NCI-H128 (cell line): ENCODE results near the gene MKNK1.

Source experiments
- DNase-seq: peaks from one replicate; lab custom pipeline; 2025; ENCODE audit not compliant: unreplicated experiment; lab: John Stamatoyannopoulos, UW

MKNK1 gene

DNA sequence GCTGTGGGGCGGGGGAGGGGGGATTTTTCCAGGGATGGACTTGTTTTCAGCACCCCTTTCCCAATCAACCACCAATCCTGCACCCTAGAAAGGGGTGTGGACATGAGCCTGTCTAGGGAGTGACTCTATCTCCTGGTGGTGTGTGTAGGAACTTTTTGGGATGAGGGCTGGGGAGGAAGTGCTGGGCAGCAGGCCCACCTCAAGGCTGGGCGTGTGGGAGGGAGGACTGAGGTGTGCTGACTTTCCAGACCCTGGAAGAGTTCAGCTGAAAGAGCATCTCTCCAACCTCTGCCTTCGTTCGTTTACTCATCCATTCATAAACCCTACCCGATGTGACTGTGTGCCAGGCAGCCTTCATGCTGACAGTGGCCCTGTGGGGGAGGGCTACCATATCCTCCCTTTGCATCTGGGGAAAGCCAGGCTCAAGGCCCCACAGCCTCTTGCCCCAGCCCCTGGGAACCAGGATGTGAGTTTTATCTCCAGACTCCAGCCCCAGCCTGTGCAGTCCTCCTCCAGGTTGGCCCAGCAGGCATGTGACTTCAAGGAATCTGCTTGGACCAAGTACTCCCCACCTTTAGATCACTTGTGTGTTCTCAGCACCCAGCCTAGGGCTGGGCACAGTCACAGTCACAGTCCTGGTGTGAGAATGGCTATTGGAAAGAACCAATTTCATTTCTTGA is 59.4 kb downstream of the MKNK1 start:
- DNase-seq: no peak

DNA sequence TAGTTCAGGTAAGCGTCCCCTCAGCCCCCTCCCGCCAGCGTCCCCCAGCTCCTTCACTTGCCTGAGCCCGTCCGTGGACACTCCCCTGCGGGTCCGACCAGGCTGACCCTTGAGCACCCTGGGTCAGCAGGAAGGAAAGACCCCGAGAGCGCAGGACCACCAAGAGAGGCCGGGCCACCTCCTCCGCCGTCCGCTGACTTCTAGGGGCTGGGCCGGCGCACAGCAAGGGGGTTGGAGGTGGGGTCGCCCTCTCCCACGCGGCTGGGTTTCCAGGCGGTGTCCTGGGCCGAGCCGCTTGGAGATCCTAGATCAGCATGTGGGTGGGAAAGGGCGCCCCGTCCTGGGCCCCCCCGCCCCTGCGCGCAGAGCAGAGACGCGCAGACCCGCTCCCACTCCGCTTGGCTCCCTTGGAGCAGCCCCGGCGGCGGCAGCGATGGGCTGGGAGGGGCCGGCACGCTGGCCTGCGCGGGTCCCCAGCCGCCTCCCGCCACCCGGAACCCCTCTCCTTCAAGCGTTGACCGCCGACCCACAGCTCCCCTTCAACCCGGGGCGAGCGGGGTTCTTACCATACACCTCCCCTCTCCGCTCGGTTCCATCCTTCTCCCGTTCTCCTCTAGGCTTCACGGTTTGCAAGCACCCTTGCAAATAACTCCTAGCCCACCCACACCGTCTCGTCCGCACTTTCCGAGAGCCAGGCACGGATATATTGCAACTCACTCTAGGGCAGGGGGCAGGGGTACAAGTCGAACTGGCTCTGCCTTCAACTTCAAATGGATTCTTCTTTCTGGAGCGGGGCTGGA is 60.1 kb downstream of the MKNK1 start:
- DNase-seq: no peak

- no peak for DNase-seq
These were observed 60.7 kb downstream of the MKNK1 start for GRCh38 chr1:46543382-46543760.

- no peak for DNase-seq
These were observed 64.1 kb downstream of the MKNK1 start for GRCh38 chr1:46539972-46540371.

DNA sequence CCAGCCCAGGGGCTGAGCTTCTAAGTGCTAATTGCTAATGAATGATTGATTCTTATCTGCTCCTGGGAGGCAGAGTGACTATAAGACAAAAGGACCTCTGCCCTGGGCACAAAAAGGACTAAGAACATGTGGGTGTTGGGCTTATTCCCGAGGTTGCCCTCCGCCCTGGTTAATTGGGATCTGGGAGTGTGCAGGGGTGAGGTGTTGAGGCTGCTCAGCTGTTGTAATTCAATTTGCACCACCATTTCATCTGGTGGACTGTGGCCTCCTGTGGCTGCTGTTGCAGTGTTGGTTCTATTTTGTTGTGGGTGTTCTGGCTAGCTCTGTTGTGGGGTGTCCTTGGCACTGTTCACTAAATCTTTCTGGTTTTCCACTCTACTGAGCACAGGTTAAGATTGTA is 65.9 kb downstream of the MKNK1 start:
- DNase-seq: no peak

- no peak for DNase-seq
These were observed 66.4 kb downstream of the MKNK1 start for GRCh38 chr1:46537651-46538050.

GRCh38 chr1:46536527-46536926 is 67.5 kb downstream of the MKNK1 start:
- no peak for DNase-seq

DNA sequence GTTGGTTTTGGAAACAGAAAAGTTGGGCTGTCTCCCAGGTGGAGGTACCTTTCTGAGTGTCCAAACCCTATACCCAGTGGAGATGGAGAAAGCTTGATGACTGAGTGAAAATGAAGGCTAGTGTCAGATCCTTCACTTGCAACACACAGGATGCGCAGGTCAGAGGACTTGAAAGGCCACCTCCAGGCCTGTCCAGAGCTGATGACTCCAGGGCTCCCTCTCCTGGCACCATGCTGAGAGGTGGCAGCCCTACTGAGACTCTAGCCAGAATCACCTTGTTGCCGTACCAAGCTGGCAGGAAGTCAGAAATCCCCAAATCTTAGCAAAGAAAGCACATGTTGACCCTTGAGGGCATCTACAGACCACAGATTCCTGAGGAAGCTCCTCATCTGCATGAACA is 69.0 kb downstream of the MKNK1 start:
- DNase-seq: no peak

DNA sequence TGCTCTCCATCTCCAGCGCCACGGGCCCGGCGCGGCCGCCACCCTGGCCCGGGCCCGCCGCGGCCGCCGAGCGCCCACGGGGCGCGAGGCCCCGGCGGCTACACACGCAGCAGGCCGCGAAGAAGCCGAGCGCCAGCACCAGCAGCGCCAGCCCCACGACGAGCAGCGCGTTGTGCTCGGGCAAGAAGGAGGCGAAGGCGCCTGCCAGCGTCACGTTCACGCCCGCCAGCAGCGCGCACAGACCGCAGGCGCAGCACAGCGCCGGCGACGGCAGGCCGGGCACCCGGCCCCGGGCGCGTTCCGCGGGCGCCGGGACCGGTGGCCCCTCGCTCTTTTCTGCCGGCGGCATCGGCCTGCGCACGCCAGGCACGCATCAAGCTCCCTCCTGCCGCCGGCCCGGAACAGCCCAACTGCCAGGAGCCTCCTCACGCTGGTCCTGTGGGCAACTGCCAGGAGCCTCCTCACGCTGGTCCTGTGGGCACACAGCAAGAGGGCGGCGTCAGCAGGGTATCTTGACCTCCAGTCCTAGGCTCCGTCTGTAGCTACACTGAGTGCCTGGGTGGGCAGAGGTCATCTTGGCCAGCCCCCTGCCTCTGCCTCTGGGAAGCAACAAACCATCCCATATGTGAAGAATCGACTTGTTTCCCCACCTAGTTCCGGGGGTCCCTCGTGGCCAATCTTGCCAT is 70.7 kb downstream of the MKNK1 start:
- peak; percentile 50 for DNase-seq

DNA sequence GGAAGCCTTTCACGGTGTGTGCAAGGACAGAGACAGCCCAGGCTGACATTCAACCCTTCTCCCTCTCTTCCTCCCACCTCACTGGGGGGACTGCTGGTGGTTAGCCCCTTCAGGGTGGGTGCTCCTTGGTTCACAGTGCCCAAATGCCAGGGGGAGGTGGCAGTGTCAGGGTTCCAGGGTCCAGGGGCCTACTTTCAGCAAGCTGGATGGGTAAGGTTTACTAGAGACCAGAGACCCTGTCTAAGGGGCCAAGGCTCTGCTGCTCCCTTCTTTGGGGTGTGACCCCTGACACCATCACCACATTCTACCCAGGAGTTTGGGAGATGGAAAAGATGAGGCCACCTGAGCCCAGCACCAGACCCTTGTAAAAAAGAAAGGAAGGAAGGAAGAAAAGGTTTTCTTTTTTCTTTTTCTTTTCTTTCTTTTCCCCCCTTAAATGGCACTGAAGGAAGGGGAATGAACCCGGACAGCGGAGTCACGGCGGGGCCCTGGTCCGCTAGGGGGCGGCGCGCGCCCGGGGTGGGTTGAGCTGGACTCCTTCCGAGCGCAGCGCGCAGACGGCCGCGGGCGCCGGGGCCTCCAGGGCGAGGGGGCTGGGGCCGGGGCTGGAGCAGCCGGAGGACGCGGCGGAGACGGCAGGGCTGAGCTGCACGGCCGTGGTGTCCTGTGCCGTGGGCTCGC is 71.4 kb downstream of the MKNK1 start:
- peak; percentile 74 for DNase-seq

GRCh38 chr1:46532095-46532494 is 72.0 kb downstream of the MKNK1 start:
- DNase-seq: no peak

- DNase-seq: no peak
These were observed 73.2 kb downstream of the MKNK1 start for GRCh38 chr1:46530791-46531409.

GRCh38 chr1:46530311-46530710 is 73.8 kb downstream of the MKNK1 start:
- DNase-seq: no peak

DNA sequence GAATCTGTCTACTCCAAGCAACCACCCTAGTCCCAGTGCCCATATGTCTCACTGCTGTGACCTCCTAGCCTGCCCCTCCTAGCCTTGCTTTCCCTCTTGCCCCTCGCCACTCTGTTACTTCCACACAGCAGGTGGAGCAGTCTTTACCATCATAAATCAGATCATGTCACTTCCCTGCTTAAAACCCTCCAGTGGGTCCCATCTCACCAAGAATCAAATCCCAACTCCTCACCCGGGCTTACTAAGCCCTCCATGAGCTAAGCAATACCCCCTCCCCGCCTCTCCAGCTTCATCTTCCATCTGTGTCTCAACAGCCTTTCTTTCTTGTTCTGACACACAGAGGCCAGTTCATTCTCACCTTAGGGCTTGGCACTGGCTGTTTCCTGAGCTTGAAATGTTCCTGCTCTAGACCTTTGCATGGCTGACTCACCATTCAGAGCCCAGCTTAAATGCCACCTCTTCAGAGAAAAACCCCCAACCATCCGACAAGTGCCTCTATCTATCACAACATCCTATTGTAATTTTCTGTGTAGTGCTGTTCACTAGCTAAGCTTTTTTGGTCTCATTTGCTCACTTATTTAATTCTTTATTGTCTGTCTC is 74.9 kb downstream of the MKNK1 start:
- DNase-seq: no peak

- no peak for DNase-seq
These were observed 75.6 kb downstream of the MKNK1 start for GRCh38 chr1:46528297-46528955.

DNA sequence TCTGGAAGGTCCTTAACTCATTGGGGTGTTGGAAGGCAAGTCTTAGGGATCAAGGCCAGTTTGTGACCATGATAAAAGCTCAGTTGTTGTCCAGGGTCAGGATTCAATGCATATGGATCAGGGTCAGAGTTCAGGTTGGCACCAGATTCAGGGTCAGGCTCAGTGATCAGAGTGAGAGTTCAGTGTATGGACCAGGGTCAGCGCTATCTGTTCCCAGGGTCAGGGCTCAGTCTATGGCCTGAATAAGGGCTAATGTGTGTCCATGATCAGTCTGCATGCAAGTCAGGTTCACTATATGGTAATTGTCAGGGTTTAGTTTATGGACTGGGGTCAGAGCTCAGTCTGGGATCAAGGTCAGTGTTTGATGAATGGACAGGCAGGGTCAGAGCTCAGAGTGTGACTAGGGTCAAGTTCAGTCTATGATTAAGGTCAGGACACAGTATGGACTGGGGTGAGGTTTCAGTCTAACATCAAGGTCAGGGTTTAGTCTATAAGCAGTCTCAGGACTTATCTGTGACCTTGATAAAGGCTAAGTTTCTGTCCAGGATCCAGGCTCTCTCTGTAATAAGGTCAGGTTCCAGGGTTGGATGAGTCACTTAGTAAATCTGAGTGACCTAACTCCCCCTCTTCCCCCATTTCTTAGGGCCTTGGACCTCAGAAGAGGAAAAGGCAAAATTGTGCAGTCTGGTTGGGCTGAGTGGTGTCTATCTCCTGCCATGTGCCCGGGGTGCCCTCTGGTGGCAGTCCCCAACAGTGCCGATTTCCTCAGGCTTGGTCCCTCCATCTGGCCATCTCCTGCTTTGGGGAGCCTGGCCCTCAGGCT is 76.4 kb downstream of the MKNK1 start:
- peak; percentile 65 for DNase-seq

DNA sequence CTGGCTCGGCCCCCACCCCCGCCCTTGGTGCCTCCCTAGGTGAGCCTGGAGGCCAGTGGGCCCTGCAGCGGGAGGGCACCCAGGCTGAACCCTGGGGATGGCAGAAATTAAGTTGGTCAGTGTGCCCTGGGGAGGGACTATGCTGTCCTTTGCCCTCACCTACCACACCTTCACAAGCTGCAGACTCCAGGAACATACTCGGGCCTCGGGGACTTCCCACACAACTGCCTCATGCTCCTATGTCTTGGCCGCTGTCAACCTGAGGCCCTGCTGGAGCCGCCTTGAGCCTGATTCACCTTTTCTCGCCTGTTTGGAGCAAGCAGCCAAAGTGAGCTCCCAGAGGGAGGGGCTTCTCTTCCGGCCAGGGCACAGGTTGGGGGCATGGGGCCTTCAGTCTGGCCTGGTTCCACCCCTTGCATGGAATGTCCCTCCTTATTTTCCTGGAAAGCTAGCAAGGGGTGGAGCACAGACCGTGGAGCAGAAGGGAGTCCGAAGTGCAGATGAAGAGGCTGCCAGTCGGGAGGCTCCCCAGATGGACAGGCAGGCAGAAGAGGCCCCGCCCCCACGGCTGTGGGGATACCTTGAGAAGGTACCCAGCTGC is 77.3 kb downstream of the MKNK1 start:
- DNase-seq: no peak

GRCh38 chr1:46526013-46526690 is 77.9 kb downstream of the MKNK1 start:
- DNase-seq: peak; percentile 29
